Spinal cord (tissue), 10 donors: ENCODE results near the gene TLL2. TPM values are rescaled to one million over a fixed set of nuclear protein-coding genes. Genes with fewer than 3 reads are reported as not detected.

Experiments
- DNase-seq, 6 donors: peaks; one replicate each; pipeline versions ENCODE4 v3.0.0 to v3.0.0-alpha.2; 2013 to 2015; ENCODE audit warnings: low spot score in 6 of 6, low read depth in 4 of 6
- H3K27ac ChIP-seq: one replicate; pipeline ENCODE4 v1.5.1; 2013; ENCODE audit warnings: low read depth, low read length, control low read depth
- H3K27me3 ChIP-seq: one replicate; pipeline ENCODE4 v1.6.1; 2013; ENCODE audit warnings: low read length; ENCODE audit not compliant: control insufficient read depth, insufficient read depth
- H3K36me3 ChIP-seq: one replicate; pipeline ENCODE4 v1.6.1; 2013; ENCODE audit warnings: low read length; ENCODE audit not compliant: control insufficient read depth, insufficient read depth
- H3K4me1 ChIP-seq: one replicate; pipeline ENCODE4 v1.6.1; 2013; ENCODE audit warnings: low read length; ENCODE audit not compliant: control insufficient read depth, insufficient read depth
- H3K4me3 ChIP-seq: one replicate; pipeline ENCODE4 v1.5.1; 2013; ENCODE audit warnings: low read depth, low read length, control low read depth
- H3K9me3 ChIP-seq: one replicate; pipeline ENCODE4 v1.6.1; 2013; ENCODE audit warnings: low read length; ENCODE audit not compliant: control insufficient read depth, insufficient read depth
- WGBS: methylation state at CpG from one replicate; pipeline ENCODE4 v1.1.5; 2013; ENCODE audit warnings: missing lambda C conversion rate; ENCODE audit not compliant: insufficient coverage; 5-methylcytosine and 5-hydroxymethylcytosine counted together
- polyA plus RNA-seq, 2 donors: library from polyadenylated mRNA; unstranded; fragments of 120-200 nt; gene quantifications; one replicate each; pipeline ENCODE4 v1.2.1, GENCODE V29; 2013; ENCODE audit not compliant: insufficient read length in 2 of 2
- total RNA-seq, 2 donors: library from RNA; depleted of rRNA in 1 of 2; stranded (reverse); fragments of 120-200 nt in 1 of 2; fragments of >200 nt in 1 of 2; gene quantifications; one replicate each; pipeline versions ENCODE4 v1.2.3 to v1.2.4, GENCODE V29; 2013 to 2014
- donor health status: healthy.

Gene TLL2
- total and polyA plus RNA-seq, 4 donors = 2.0 to 6.1 (median 4.4) TPM

GRCh38 chr10:96496281-96496925 is 17.3 kb downstream of the TLL2 start:
- Histone ChIP-seq H3K27me3 (no peaks in the 10 kb centered on the region), H3K27ac (no peak overlapping the region), H3K4me1 (peaks cover 3% of the 10 kb centered on the region), H3K4me3 (no peak overlapping the region), H3K36me3 (no peaks in the 10 kb centered on the region), H3K9me3 (no peaks in the 10 kb centered on the region)
- 90% methylated on average over 5 of the region's 6 CpGs for WGBS
- peak in 1 of 6 donors; percentile 33 for DNase-seq

- Histone ChIP-seq H3K27ac (no peak overlapping the region), H3K4me3 (no peak overlapping the region), H3K27me3 (no peaks in the 10 kb centered on the region), H3K36me3 (no peaks in the 10 kb centered on the region), H3K4me1 (peaks cover 3% of the 10 kb centered on the region), H3K9me3 (no peaks in the 10 kb centered on the region)
- no peak for DNase-seq
- WGBS = 39% methylated on average over 6 of the region's 6 CpGs
Measured at GRCh38 chr10:96495544-96495943, 18.2 kb downstream of the TLL2 start.

GRCh38 chr10:96494694-96495093 is 19.0 kb downstream of the TLL2 start:
- no peaks in the 10 kb centered on the region for H3K9me3 ChIP-seq
- no peak overlapping the region for H3K27ac ChIP-seq
- H3K4me3 ChIP-seq = no peak overlapping the region
- DNase-seq = no peak
- WGBS = 91% methylated on average over 1 of the region's 4 CpGs
- H3K27me3 ChIP-seq = no peaks in the 10 kb centered on the region
- H3K4me1 ChIP-seq = peaks cover 3% of the 10 kb centered on the region
- no peaks in the 10 kb centered on the region for H3K36me3 ChIP-seq

- WGBS = 96% methylated on average over 12 of the region's 12 CpGs
- no peak for DNase-seq
Measured at GRCh38 chr10:96493871-96494525, 19.7 kb downstream of the TLL2 start.

GRCh38 chr10:96493254-96493653 is 20.5 kb downstream of the TLL2 start:
- DNase-seq = no peak
- Histone ChIP-seq H3K36me3 (no peaks in the 10 kb centered on the region), H3K27me3 (no peaks in the 10 kb centered on the region), H3K4me3 (no peak overlapping the region), H3K27ac (no peak overlapping the region), H3K4me1 (peaks cover 3% of the 10 kb centered on the region), H3K9me3 (no peaks in the 10 kb centered on the region)
- WGBS = 90% methylated on average over 2 of the region's 2 CpGs

More at GRCh38 chr10:96493871-96494525, 19.7 kb downstream of the TLL2 start:
- Histone ChIP-seq H3K9me3 (no peaks in the 10 kb centered on the region), H3K4me3 (no peak overlapping the region), H3K27ac (no peak overlapping the region), H3K36me3 (no peaks in the 10 kb centered on the region), H3K4me1 (peaks cover 3% of the 10 kb centered on the region), H3K27me3 (no peaks in the 10 kb centered on the region)

GRCh38 chr10:96491303-96491702 is 22.4 kb downstream of the TLL2 start:
- Histone ChIP-seq H3K9me3 (no peaks in the 10 kb centered on the region), H3K27me3 (no peaks in the 10 kb centered on the region), H3K36me3 (no peaks in the 10 kb centered on the region), H3K4me3 (no peak overlapping the region), H3K4me1 (peaks cover 3% of the 10 kb centered on the region), H3K27ac (no peak overlapping the region)
- no peak for DNase-seq
- 100% methylated on average over 1 of the region's 3 CpGs for WGBS

GRCh38 chr10:96488161-96488935 is 25.4 kb downstream of the TLL2 start:
- H3K4me3 ChIP-seq = no peak overlapping the region
- H3K27ac ChIP-seq = no peak overlapping the region
- 87% methylated on average over 13 of the region's 14 CpGs for WGBS
- no peaks in the 10 kb centered on the region for H3K9me3 ChIP-seq
- no peak for DNase-seq
- no peaks in the 10 kb centered on the region for H3K27me3 ChIP-seq
- H3K36me3 ChIP-seq = no peaks in the 10 kb centered on the region
- H3K4me1 ChIP-seq = no peaks in the 10 kb centered on the region

GRCh38 chr10:96482815-96483588 is 30.7 kb downstream of the TLL2 start:
- no peaks in the 10 kb centered on the region for H3K9me3 ChIP-seq
- no peak overlapping the region for H3K4me3 ChIP-seq
- DNase-seq = no peak
- H3K27me3 ChIP-seq = no peaks in the 10 kb centered on the region
- peaks cover 3% of the 10 kb centered on the region for H3K36me3 ChIP-seq
- H3K4me1 ChIP-seq = no peaks in the 10 kb centered on the region
- WGBS = 68% methylated on average over 3 of the region's 4 CpGs
- H3K27ac ChIP-seq = no peak overlapping the region

GRCh38 chr10:96478355-96478754 is 35.4 kb downstream of the TLL2 start:
- Histone ChIP-seq H3K27ac (no peak overlapping the region), H3K4me1 (peaks cover 6% of the 10 kb centered on the region), H3K27me3 (no peaks in the 10 kb centered on the region), H3K4me3 (no peak overlapping the region), H3K36me3 (peaks cover 3% of the 10 kb centered on the region), H3K9me3 (no peaks in the 10 kb centered on the region)
- no peak for DNase-seq
- whole genome bisulfite sequencing = 83% methylated on average over 6 of the region's 9 CpGs
